NCI-H1048 (cell line): ENCODE results near the gene C11orf71.

Experiments used
- DNase-seq: peaks from one replicate; lab custom pipeline; 2025; lab: John Stamatoyannopoulos, UW

The C11orf71 gene

DNA sequence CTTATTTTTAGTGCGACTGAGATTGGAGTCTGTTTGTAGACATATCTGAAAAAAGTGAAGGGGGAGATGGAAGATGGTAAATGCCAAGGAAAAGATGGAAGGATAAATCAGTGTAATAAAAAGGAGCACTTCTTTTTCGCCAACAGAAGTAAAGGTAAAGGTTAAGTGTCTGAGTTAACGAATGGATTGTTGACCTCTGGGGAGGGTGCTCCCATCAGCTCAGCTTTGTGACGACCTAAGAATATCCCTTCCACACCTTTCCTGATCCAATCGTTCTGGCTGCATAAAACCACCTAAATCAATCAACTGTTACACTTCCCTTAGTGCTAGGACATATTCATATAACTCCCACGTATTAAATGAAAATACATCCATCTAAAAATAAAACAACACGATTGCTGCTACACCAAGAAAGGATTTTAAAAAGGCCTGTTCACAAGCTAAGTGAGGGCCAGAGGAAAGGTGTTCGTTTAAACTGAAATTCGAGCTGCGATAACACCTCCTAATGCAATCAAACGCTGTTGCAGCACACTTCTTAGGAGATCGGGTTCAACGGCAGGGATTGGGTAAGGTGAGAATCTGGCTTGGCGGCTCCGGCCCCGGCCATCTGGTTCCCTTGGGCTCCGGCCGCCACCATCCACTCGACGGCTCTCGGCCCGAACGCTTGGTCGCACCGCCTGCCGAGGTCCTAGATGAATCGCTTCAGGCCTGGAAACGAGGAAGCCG is 658 bp downstream of the C11orf71 start:
- DNase-seq = no peak

- no peak for DNase-seq
These were observed 1.9 kb downstream of the C11orf71 start for GRCh38 chr11:114398303-114398920.

GRCh38 chr11:114397349-114397982 is 2.8 kb downstream of the C11orf71 start:
- DNase-seq = no peak

GRCh38 chr11:114396916-114397315 is 3.4 kb downstream of the C11orf71 start:
- no peak for DNase-seq

DNA sequence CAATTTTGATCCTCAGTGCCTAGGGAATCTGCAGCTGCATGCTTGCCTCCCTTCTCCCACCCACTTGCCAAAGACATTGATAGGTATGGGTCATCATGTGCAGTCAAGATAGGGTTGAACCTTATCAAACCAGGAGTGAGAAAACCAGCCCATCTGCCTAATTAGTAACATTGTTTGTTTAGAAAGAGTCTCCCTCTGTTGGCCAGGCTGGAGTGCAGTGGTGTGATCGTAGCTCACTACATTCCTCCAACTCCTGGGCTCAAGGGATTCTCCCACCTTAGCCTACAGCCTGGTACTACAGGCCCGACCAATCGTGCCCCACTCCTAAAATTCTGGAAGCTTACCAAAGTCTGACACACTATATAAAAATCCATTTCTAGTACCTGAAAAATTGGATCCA is 4.6 kb downstream of the C11orf71 start:
- DNase-seq = no peak

DNA sequence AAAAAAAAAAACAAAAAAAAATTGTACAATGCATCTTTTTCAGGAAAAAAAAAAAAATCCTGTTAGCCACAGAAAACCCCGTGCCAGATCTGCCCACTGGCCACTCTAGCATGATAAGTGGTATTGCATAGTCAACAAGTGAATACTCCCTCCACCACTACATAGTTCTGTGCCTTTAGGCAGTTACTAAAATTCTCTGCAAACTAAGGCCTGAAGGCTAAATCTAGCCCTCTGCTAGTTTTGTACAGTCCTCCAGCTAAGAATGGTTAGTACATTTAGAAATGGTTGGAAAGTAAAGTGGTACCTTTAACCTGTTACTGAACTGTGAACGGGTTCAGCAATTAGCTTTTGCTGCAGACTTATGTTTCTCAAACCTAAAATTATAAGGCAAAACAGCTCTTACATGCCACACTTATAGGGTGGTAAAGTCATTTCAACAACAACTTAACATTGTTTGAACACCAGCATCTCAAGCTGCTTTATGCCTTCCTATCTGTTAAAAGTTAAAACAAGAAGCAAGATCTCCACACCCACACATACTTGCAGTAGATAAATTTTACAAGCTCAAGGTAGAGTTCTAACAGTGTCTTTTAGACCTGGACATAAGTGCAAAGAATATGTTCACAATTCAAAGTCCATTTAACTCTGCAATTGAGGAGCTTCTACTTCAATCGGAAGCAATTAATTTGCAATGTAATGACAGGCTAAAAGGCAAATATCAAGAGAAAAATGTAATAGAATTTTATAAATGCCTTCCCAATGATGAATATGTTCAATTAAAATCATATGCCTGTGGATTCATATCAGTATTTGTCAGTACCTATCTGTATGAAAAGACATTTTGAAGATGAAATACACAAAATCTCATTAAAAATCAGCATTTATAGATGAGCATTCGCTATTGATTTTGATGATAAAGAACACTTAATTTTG is 7.3 kb downstream of the C11orf71 start:
- no peak for DNase-seq

DNA sequence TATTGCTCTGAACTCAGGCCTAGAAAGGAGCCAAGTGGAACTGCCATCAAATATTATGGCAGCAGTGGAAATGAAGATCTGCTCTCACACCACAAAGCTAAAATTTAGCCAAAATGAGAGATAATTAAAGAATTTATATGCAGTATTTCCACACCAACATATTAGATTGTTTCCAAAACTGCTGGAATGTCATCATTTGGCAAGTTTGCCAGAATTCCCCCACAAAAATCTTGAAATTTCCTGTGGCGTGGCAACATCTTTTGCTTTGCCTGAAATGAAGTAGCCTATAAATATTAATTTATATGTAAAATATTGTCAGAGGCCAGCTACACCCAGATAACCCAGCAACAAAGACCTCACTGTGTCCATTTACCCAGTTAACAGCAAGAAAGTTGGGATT is 13.8 kb downstream of the C11orf71 start:
- no peak for DNase-seq

GRCh38 chr11:114386131-114386530 is 14.2 kb downstream of the C11orf71 start:
- no peak for DNase-seq

DNA sequence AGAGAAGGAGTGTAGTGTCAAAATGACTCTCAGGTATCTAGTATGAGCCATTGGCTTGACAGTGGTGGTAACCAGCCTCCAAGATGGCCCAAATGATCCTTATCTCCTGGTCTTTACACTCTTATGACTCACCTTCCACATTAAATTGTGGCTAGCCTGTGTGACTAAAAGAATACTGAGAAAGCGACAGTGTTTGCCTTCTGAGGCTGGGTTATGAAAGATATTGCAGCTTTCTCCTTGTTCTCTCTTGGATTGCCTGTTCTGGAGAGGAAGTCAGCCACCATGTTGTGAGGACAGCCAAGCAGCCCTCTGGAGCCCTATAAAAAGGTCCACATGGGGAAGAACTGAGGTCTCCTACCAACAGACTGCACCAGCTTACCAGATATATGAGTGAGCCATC is 15.8 kb downstream of the C11orf71 start:
- DNase-seq = no peak

GRCh38 chr11:114382509-114382908 is 17.8 kb downstream of the C11orf71 start:
- DNase-seq = no peak

GRCh38 chr11:114379394-114380069 is 20.8 kb downstream of the C11orf71 start:
- DNase-seq = no peak

- no peak for DNase-seq
These were observed 22.6 kb downstream of the C11orf71 start for GRCh38 chr11:114377612-114378267.

GRCh38 chr11:114375052-114375451 is 25.3 kb downstream of the C11orf71 start:
- no peak for DNase-seq

DNA sequence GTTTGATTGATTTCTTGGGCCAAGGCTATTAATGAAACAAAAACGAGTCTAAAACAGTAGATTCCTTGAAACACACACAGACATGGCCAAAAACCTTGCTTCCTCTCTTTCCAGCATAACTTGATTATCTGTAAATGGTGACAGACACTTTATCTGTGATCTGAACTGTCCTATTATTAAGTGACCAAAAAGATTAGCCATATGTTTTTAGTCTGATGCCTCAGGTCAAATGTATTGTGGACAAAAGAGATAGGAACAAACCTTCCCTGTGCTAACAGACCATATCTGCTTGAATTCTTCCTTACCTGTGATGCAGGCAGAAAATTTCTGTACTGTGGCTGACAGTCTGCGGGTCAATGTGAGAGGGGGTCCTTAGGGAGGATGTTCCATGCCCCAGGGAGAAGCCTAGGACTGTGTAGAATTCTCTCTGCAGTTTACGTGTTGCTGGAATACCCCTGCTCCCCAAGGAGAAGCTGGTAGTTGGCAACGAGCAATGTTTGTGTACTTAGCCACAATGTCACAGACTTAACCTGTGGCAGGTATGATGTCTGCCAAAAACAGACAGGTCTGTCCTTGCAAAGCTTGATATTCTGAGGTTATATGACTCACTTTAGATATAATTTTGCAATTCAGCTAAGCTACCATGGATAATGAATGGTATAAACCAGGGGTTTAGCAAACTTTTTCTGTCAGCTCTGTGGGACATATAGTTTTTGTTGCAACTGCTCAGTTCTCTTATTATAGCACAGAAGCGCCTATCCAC is 31.2 kb downstream of the C11orf71 start:
- no peak for DNase-seq

DNA sequence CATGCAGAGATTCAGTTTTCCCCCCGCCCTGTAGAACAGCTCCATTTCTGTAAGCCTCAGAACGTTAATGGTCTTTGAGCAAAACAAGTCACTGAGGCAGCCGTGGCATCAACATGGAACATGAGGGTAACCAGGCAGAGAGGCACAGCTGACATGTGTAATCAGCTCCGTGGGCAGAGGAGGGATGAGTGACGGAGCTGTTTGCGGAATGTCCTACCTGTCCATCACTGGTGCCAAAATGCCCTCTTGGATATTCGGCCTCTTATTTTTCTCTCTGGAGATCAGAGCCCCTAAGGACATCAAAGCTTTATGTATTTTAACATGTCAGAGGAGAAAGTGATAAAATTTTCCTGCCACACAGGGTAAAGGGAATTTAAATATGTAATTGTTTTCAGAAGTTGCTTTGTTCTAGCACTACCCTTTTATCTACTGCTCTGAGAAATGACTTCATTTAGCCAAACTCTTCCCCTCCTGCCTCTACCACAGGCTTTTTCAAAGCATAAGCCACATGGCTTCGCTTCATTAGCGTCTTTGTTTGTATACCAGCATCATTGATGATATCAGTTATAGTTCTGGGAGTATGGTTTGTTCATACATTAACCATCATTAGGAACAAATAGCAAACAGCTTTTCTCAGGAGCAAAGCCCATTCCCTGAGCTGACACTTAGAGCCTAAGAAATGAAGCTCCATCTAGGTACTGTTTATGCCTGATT is 32.9 kb downstream of the C11orf71 start:
- DNase-seq = no peak

DNA sequence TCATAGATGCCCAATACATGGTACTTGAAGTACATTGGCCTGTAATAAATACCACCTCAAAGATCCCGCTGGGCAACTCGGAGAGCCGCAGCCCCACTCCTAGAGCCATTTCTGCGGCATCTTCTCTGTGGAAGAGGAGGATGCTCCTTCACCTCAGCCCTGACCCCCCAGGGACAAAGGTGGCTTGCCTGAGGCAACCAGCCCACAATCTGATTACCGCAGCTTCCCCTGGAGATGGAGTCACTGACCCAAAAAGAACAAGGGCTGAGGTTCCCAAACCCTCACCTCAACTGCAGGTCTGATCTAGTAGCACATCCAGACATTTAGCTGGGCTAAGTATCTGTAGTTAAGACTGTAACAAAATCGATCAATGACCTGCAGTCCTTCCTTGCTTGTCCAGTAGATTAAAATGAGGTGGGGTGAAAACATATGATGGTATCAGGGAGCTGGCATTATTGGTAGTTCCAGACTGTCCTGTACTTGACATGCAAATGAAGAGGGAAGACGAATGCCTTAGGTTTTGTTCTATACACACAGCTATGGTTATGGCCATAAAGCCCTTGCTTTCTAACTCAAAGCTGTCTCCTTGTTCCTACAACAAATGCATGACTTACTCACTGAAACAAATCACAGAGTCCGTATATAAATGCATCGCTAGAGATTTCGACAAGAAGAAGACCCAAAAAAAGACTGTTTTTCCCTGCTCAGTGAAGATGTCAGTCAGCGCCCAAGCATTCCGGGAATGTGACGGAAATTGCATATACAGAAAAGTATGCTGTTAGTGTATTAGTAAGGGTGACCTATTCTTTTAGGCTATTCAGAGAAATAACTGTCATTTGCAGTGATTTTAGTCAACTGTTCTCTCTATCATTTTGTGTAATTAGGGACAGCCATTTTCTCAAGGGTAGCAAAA is 33.7 kb downstream of the C11orf71 start:
- no peak for DNase-seq

DNA sequence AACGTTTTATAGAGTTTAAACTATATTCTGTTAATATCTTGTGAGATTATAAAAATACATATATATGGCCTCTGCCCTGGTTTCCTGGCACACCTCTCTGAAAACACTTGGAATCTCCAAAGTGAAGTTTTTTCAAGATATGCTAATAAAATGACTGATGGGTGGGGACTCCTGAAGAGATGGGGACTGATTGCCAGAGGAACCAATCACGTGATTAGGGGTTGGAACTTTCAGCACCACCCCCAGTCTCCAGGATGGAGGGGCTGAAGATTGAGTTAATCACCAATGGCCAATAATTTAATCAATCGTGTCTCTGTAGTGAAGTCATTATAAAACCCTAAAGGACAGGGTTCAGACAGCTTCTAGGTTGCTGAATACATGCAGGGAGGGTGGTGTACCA is 37.4 kb downstream of the C11orf71 start:
- DNase-seq = no peak

GRCh38 chr11:114362326-114362725 is 38.0 kb downstream of the C11orf71 start:
- no peak for DNase-seq

- no peak for DNase-seq
These were observed 41.0 kb downstream of the C11orf71 start for GRCh38 chr11:114359342-114359741.
